NT2/D1 (cell line): ENCODE results near the gene ARID5A.
"Not testable (repeated sequence)": the region's sequence is repeated elsewhere in the genome, so short reads cannot be mapped to it uniquely, and the experiment has no call there.

Experiments used
- SUZ12 ChIP-seq: IDR thresholded peaks from 2 replicates; pipeline ENCODE4 v1.6.1; 2011; ENCODE audit not compliant: insufficient read length, insufficient read depth; ENCODE audit errors: extremely low read depth
- YY1 ChIP-seq: IDR thresholded peaks from 2 replicates; pipeline ENCODE4 v1.6.1; 2011; ENCODE audit not compliant: insufficient read length, insufficient read depth
- ZNF274 ChIP-seq: IDR thresholded peaks from 2 replicates; pipeline ENCODE4 v1.6.1; 2011; ENCODE audit warnings: mild to moderate bottlenecking, low read depth, low read length

- not testable (repeated sequence) for TF ChIP-seq YY1, ZNF274, SUZ12
These were observed 37.9 kb upstream of the ARID5A start for GRCh38 chr2:96498611-96499010.
